PC-3 (cell line): ENCODE data around the gene MSX1. TPM values are rescaled to one million over a fixed set of nuclear protein-coding genes. Genes with fewer than 3 reads are reported as not detected.

Experiments used
- ATAC-seq: fragments of 200-7000 bp; cut with Tn5 transposase; 2 replicates; pipeline ENCODE4 v1.9.1; 2020; ENCODE audit warnings: mild to moderate bottlenecking, moderate library complexity
- BruUV-seq: library from RNA; stranded (reverse); fragments of 400-500 nt; replicated peaks from 2 replicates; lab custom pipeline; 2021; lab: Mats Ljungman, UMichigan
- CTCF ChIA-PET: fragments of 300-600 bp; sonication (Branson Sonifier 250); formaldehyde crosslinking; loops from one replicate; lab custom pipeline; 2022; ENCODE audit warnings: antibody characterized with exemption; lab: Charles Lee
- POLR2A ChIA-PET: fragments of 300-600 bp; sonication (Branson Sonifier 250); formaldehyde crosslinking; loops from one replicate; lab custom pipeline; 2022; ENCODE audit warnings: antibody characterized with exemption; ENCODE audit not compliant: unreplicated experiment; lab: Charles Lee
- DNase-seq: peaks from one replicate; pipeline ENCODE4 v3.0.0-alpha.2; 2015
- H2AFZ ChIP-seq: fragments of 300-600 bp; sonication (generic); 2 replicates; pipeline ENCODE4 v1.6.0; 2016; ENCODE audit warnings: antibody characterized with exemption, low read length
- H3F3A ChIP-seq: fragments of 300-600 bp; sonication (generic); one replicate; pipeline ENCODE4 v1.6.0; 2017; ENCODE audit warnings: antibody characterized with exemption, low read length, control low read depth, mild to moderate bottlenecking; ENCODE audit not compliant: unreplicated experiment
- H3K27ac ChIP-seq: fragments of 300-600 bp; sonication (generic); 2 replicates; pipeline ENCODE4 v1.5.1; 2016; ENCODE audit warnings: mild to moderate bottlenecking, low read length
- H3K27me3 ChIP-seq: fragments of 300-600 bp; sonication (generic); 2 replicates; pipeline ENCODE4 v1.6.1; 2016; ENCODE audit warnings: low read length, mixed read lengths
- H3K36me3 ChIP-seq: fragments of 300-600 bp; sonication (generic); 2 replicates; pipeline ENCODE4 v1.6.1; 2016; ENCODE audit warnings: low read depth, mixed run types, low read length, mixed read lengths
- H3K4me1 ChIP-seq: fragments of 300-600 bp; sonication (generic); 2 replicates; pipeline ENCODE4 v1.5.1; 2016; ENCODE audit warnings: low read length; ENCODE audit not compliant: insufficient read depth
- H3K4me2 ChIP-seq: fragments of 300-600 bp; sonication (generic); 2 replicates; pipeline ENCODE4 v1.6.0; 2016; ENCODE audit warnings: low read length
- H3K4me3 ChIP-seq: fragments of 300-600 bp; sonication (generic); 2 replicates; pipeline ENCODE4 v1.5.1; 2016; ENCODE audit warnings: mild to moderate bottlenecking, low read length, mixed read lengths
- H3K79me2 ChIP-seq: fragments of 300-600 bp; sonication (generic); 2 replicates; pipeline ENCODE4 v1.6.1; 2017; ENCODE audit warnings: low read length, mixed read lengths
- H3K9ac ChIP-seq: fragments of 300-600 bp; sonication (generic); 2 replicates; pipeline ENCODE4 v1.6.0; 2016; ENCODE audit warnings: mild to moderate bottlenecking, low read length
- H3K9me2 ChIP-seq: fragments of 300-600 bp; sonication (generic); replicated peaks from 2 replicates; pipeline ENCODE4 v1.6.1; 2016; ENCODE audit warnings: mixed run types, low read length, mixed read lengths
- H3K9me3 ChIP-seq: fragments of 300-600 bp; sonication (generic); 2 replicates; pipeline ENCODE4 v1.6.1; 2016; ENCODE audit warnings: low read length, mixed read lengths
- H4K20me1 ChIP-seq: fragments of 300-600 bp; sonication (generic); 2 replicates; pipeline ENCODE4 v1.6.1; 2016; ENCODE audit warnings: low read length, mixed read lengths
- EZH2 ChIP-seq: fragments of 300-600 bp; sonication (generic); IDR thresholded peaks from one replicate; pipeline ENCODE4 v1.6.1; 2017; ENCODE audit warnings: antibody characterized with exemption, mild to moderate bottlenecking, low read length; ENCODE audit not compliant: unreplicated experiment
- EZH2phosphoT487 ChIP-seq: fragments of 300-600 bp; sonication (generic); IDR thresholded peaks from 2 replicates; pipeline ENCODE4 v1.6.1; 2018; ENCODE audit warnings: mild to moderate bottlenecking, antibody characterized with exemption, low read length, borderline replicate concordance
- intact Hi-C: fragments of 100-400 bp; cut with micrococcal nuclease; formaldehyde crosslinking; loops from 2 replicates; pipeline ENCODE4 v1.9.0; 2023
- total RNA-seq: library from RNA; depleted of rRNA; stranded (reverse); fragments of >200 nt; gene quantifications from 2 replicates; pipeline ENCODE4 v1.2.3, GENCODE V29; 2014
- TF ChIP-seq, protein P1 (sequence below): fragments of 300-600 bp; sonication (generic); conservative IDR thresholded peaks from 2 replicates; pipeline ENCODE4 v1.5.1; 2017; ENCODE audit warnings: antibody characterized with exemption, low read depth, mild to moderate bottlenecking, low read length

MSX1 gene
- total RNA-seq, 1 experiment from 2014 or later: 7.5 TPM

GRCh38 chr4:4853921-4854648 is 5.4 kb upstream of the MSX1 start:
- TF ChIP-seq, protein P1, sequence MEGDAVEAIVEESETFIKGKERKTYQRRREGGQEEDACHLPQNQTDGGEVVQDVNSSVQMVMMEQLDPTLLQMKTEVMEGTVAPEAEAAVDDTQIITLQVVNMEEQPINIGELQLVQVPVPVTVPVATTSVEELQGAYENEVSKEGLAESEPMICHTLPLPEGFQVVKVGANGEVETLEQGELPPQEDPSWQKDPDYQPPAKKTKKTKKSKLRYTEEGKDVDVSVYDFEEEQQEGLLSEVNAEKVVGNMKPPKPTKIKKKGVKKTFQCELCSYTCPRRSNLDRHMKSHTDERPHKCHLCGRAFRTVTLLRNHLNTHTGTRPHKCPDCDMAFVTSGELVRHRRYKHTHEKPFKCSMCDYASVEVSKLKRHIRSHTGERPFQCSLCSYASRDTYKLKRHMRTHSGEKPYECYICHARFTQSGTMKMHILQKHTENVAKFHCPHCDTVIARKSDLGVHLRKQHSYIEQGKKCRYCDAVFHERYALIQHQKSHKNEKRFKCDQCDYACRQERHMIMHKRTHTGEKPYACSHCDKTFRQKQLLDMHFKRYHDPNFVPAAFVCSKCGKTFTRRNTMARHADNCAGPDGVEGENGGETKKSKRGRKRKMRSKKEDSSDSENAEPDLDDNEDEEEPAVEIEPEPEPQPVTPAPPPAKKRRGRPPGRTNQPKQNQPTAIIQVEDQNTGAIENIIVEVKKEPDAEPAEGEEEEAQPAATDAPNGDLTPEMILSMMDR: no peak
- TF ChIP-seq EZH2 (no peak), EZH2phosphoT487 (no peak)
- H3K4me3 ChIP-seq: no peak overlapping the region
- H3F3A ChIP-seq: no peaks in the 10 kb centered on the region
- H3K9me2 ChIP-seq: no peaks in the 10 kb centered on the region
- no peak overlapping the region for H2AFZ ChIP-seq
- H3K79me2 ChIP-seq: no peaks in the 10 kb centered on the region
- no peak overlapping the region for H3K4me2 ChIP-seq
- BruUV-seq: no TSS peak
- no peak overlapping the region for H3K9ac ChIP-seq
- no peaks in the 10 kb centered on the region for H3K4me1 ChIP-seq
- H3K27me3 ChIP-seq: peaks cover 25% of the 10 kb centered on the region
- H3K36me3 ChIP-seq: no peaks in the 10 kb centered on the region
- ATAC-seq (no peak), DNase-seq (no peak)
- ChIA-PET CTCF (no interaction called here), POLR2A (no interaction called here)
- no peaks in the 10 kb centered on the region for H4K20me1 ChIP-seq
- no peak overlapping the region for H3K27ac ChIP-seq
- intact Hi-C loops: no loop called here
- H3K9me3 ChIP-seq: no peaks in the 10 kb centered on the region

- H3K79me2 ChIP-seq: no peaks in the 10 kb centered on the region
- H3K36me3 ChIP-seq: no peaks in the 10 kb centered on the region
- no peaks in the 10 kb centered on the region for H3F3A ChIP-seq
- H3K9me2 ChIP-seq: no peaks in the 10 kb centered on the region
- no peaks in the 10 kb centered on the region for H3K4me1 ChIP-seq
- H3K9ac ChIP-seq: no peak overlapping the region
- H4K20me1 ChIP-seq: no peaks in the 10 kb centered on the region
- no peaks in the 10 kb centered on the region for H3K9me3 ChIP-seq
- CTCF ChIA-PET: no interaction called here
- H3K4me3 ChIP-seq: no peak overlapping the region
- no peak overlapping the region for H2AFZ ChIP-seq
- intact Hi-C loops: loop anchor here (5.0 kb wide), 1 partner anchor 192 kb away; no protein-coding TSS in a partner anchor
- POLR2A ChIA-PET: no interaction called here
- no peak for DNase-seq
- peaks cover 25% of the 10 kb centered on the region for H3K27me3 ChIP-seq
- ATAC-seq: no peak
- no peak overlapping the region for H3K4me2 ChIP-seq
- no peak overlapping the region for H3K27ac ChIP-seq
- no TSS peak for BruUV-seq
- TF ChIP-seq EZH2 (no peak), EZH2phosphoT487 (no peak)
- TF ChIP-seq, protein P1: no peak
Measured at GRCh38 chr4:4854649-4855295, 4.7 kb upstream of the MSX1 start.
